Mesenchymal stem cell (in vitro differentiated cells and primary cell): ENCODE data around the gene DNAJA3.

ENCODE experiments used
- DNase-seq: peaks from one replicate; pipeline ENCODE4 v3.0.0-alpha.2; 2013
- H2AFZ ChIP-seq: one replicate; pipeline ENCODE4 v1.6.1; 2013; ENCODE audit warnings: low read depth, mild to moderate bottlenecking, control low read depth, inconsistent platforms, low read length, moderate library complexity
- H2AK5ac ChIP-seq: 2 replicates; pipeline ENCODE4 v1.6.1; 2013; ENCODE audit warnings: low read length, moderate library complexity, mild to moderate bottlenecking, inconsistent platforms; ENCODE audit not compliant: severe bottlenecking
- H2BK120ac ChIP-seq: one replicate; pipeline ENCODE4 v1.6.1; 2013; ENCODE audit warnings: low read depth, mild to moderate bottlenecking, inconsistent platforms, low read length, moderate library complexity
- H2BK12ac ChIP-seq, 2 experiments: one replicate each; pipeline ENCODE4 v1.6.1; 2013; ENCODE audit warnings: inconsistent platforms in 2 of 2, low read length in 2 of 2, mild to moderate bottlenecking in 2 of 2, moderate library complexity in 2 of 2, control low read depth in 1 of 2
- H2BK15ac ChIP-seq: one replicate; pipeline ENCODE4 v1.6.1; 2013; ENCODE audit warnings: mild to moderate bottlenecking, low read depth, inconsistent platforms; ENCODE audit not compliant: poor library complexity, severe bottlenecking
- H2BK5ac ChIP-seq: 2 replicates; pipeline ENCODE4 v1.6.1; 2013; ENCODE audit warnings: low read depth, mild to moderate bottlenecking, low read length, control low read depth, inconsistent platforms; ENCODE audit not compliant: poor library complexity, severe bottlenecking
- H3K14ac ChIP-seq, 2 experiments: one replicate each; pipeline ENCODE4 v1.6.1; 2013; ENCODE audit warnings: inconsistent platforms in 2 of 2, low read length in 2 of 2, control low read depth in 1 of 2, mild to moderate bottlenecking in 1 of 2, moderate library complexity in 1 of 2
- H3K18ac ChIP-seq, 2 experiments: one replicate each; pipeline ENCODE4 v1.6.1; 2013; ENCODE audit warnings: inconsistent platforms in 2 of 2, low read length in 2 of 2, control low read depth in 1 of 2, low read depth in 1 of 2, mild to moderate bottlenecking in 1 of 2
- H3K23ac ChIP-seq, 2 experiments: one replicate each; pipeline ENCODE4 v1.6.1; 2013; ENCODE audit warnings: inconsistent platforms in 2 of 2, low read length in 2 of 2, mild to moderate bottlenecking in 2 of 2, moderate library complexity in 2 of 2, control low read depth in 1 of 2
- H3K27ac ChIP-seq: 2 replicates; pipeline ENCODE4 v1.5.1; 2013; ENCODE audit warnings: mild to moderate bottlenecking, moderate library complexity, low read length, control low read depth, inconsistent platforms; ENCODE audit not compliant: poor library complexity, severe bottlenecking
- H3K27me3 ChIP-seq, 2 experiments: 2 replicates each; pipeline versions ENCODE4 v1.6.1 to v1.7.0; 2013; ENCODE audit warnings: low read length in 2 of 2, mild to moderate bottlenecking in 2 of 2, moderate library complexity in 2 of 2, control low read depth in 1 of 2, inconsistent platforms in 1 of 2; ENCODE audit not compliant: control insufficient read depth in 1 of 2, insufficient read depth in 1 of 2
- H3K36me3 ChIP-seq, 2 experiments: 2 replicates each; pipeline versions ENCODE4 v1.6.1 to v1.7.0; 2013; ENCODE audit warnings: low read length in 2 of 2, control low read depth in 1 of 2, inconsistent platforms in 1 of 2, low read depth in 1 of 2, mild to moderate bottlenecking in 1 of 2; ENCODE audit not compliant: insufficient read depth in 2 of 2, control insufficient read depth in 1 of 2
- H3K4ac ChIP-seq, 2 experiments: one replicate each; pipeline ENCODE4 v1.6.1; 2013; ENCODE audit warnings: inconsistent platforms in 2 of 2, low read length in 2 of 2, mild to moderate bottlenecking in 2 of 2, moderate library complexity in 2 of 2, control low read depth in 1 of 2, low read depth in 1 of 2
- H3K4me1 ChIP-seq: 2 replicates; pipeline ENCODE4 v1.6.1; 2013; ENCODE audit warnings: low read depth, low read length, control low read depth; ENCODE audit not compliant: control insufficient read depth, insufficient read depth
- H3K4me2 ChIP-seq: 2 replicates; pipeline ENCODE4 v1.6.1; 2013; ENCODE audit warnings: low read length, mild to moderate bottlenecking, inconsistent platforms; ENCODE audit not compliant: poor library complexity, severe bottlenecking
- H3K4me3 ChIP-seq, 2 experiments: 2 replicates each; pipeline versions ENCODE4 v1.5.1 to v1.7.0; 2013; ENCODE audit warnings: low read length in 2 of 2, mild to moderate bottlenecking in 2 of 2, control low read depth in 1 of 2, low read depth in 1 of 2; ENCODE audit not compliant: insufficient read depth in 1 of 2
- H3K79me1 ChIP-seq: replicated peaks from 2 replicates; pipeline ENCODE4 v1.6.1; 2013; ENCODE audit warnings: mild to moderate bottlenecking, control low read depth, low read length, inconsistent platforms; ENCODE audit not compliant: poor library complexity, severe bottlenecking
- H3K9ac ChIP-seq: 2 replicates; pipeline ENCODE4 v1.7.0; 2013; ENCODE audit warnings: mild to moderate bottlenecking, low read length, moderate library complexity
- H3K9me3 ChIP-seq: 2 replicates; pipeline ENCODE4 v1.7.0; 2013; ENCODE audit warnings: mild to moderate bottlenecking, low read length; ENCODE audit not compliant: control insufficient read depth
- H4K8ac ChIP-seq: one replicate; pipeline ENCODE4 v1.6.1; 2013; ENCODE audit warnings: inconsistent platforms, mild to moderate bottlenecking, low read length, moderate library complexity
- H4K91ac ChIP-seq: one replicate; pipeline ENCODE4 v1.6.1; 2013; ENCODE audit warnings: mild to moderate bottlenecking, low read length, inconsistent platforms
- WGBS: methylation state at CpG from one replicate; pipeline ENCODE4 v1.1.7; 2013; ENCODE audit warnings: mixed read lengths; 5-methylcytosine and 5-hydroxymethylcytosine counted together

The DNAJA3 gene

GRCh38 chr16:4442371-4442770 lies 16.7 kb downstream of the DNAJA3 start:
- Histone ChIP-seq H3K27ac (no peak overlapping the region), H2BK12ac (no peak overlapping the region), H4K8ac (no peak overlapping the region), H3K4ac (no peak overlapping the region), H2BK120ac (no peak overlapping the region), H3K4me3 (no peak overlapping the region), H2BK5ac (no peak overlapping the region), H3K14ac (no peak overlapping the region), H4K91ac (no peak overlapping the region), H3K27me3 (no peaks in the 10 kb centered on the region), H3K4me1 (no peaks in the 10 kb centered on the region), H3K23ac (no peak overlapping the region), H3K9me3 (no peaks in the 10 kb centered on the region), H3K18ac (no peak overlapping the region), H3K79me1 (peaks cover 17% of the 10 kb centered on the region), H2BK15ac (no peak overlapping the region), H3K36me3 (peaks cover 70 to 90% of the 10 kb centered on the region in 2 experiments), H2AFZ (no peak overlapping the region), H2AK5ac (no peak overlapping the region), H3K9ac (no peak overlapping the region), H3K4me2 (no peak overlapping the region)
- no peak for DNase-seq
- WGBS = 97% methylated on average over 8 of the region's 11 CpGs

- Histone ChIP-seq H4K8ac (no peak overlapping the region), H3K14ac (no peak overlapping the region), H3K79me1 (peaks cover 19% of the 10 kb centered on the region), H3K4me3 (no peak overlapping the region), H2BK15ac (no peak overlapping the region), H3K4me1 (no peaks in the 10 kb centered on the region), H2AFZ (no peak overlapping the region), H3K9me3 (no peaks in the 10 kb centered on the region), H3K4ac (no peak overlapping the region), H3K4me2 (no peak overlapping the region), H4K91ac (no peak overlapping the region), H2BK5ac (no peak overlapping the region), H3K36me3 (peaks cover 75 to 89% of the 10 kb centered on the region in 2 experiments), H2BK120ac (no peak overlapping the region), H3K9ac (no peak overlapping the region), H3K27ac (no peak overlapping the region), H3K27me3 (no peaks in the 10 kb centered on the region), H2BK12ac (no peak overlapping the region), H2AK5ac (no peak overlapping the region), H3K23ac (no peak overlapping the region), H3K18ac (no peak overlapping the region)
- DNase-seq = no peak
- 78% methylated on average over 5 of the region's 5 CpGs for WGBS
Measured at GRCh38 chr16:4443271-4443670, 17.6 kb downstream of the DNAJA3 start.

GRCh38 chr16:4443986-4444385 lies 18.3 kb downstream of the DNAJA3 start:
- Histone ChIP-seq H4K91ac (no peak overlapping the region), H3K9ac (no peak overlapping the region), H2BK15ac (no peak overlapping the region), H3K4ac (no peak overlapping the region), H3K27me3 (no peaks in the 10 kb centered on the region), H3K4me2 (no peak overlapping the region), H3K27ac (no peak overlapping the region), H3K23ac (no peak overlapping the region), H2BK12ac (no peak overlapping the region), H2BK5ac (no peak overlapping the region), H2BK120ac (no peak overlapping the region), H3K79me1 (peaks cover 22% of the 10 kb centered on the region), H3K14ac (no peak overlapping the region), H3K4me3 (no peak overlapping the region), H2AK5ac (no peak overlapping the region), H3K18ac (no peak overlapping the region), H3K4me1 (no peaks in the 10 kb centered on the region), H3K36me3 (peaks cover 79 to 88% of the 10 kb centered on the region in 2 experiments), H2AFZ (no peak overlapping the region), H3K9me3 (no peaks in the 10 kb centered on the region), H4K8ac (no peak overlapping the region)
- WGBS = 98% methylated on average over 3 of the region's 4 CpGs
- DNase-seq = no peak

DNA sequence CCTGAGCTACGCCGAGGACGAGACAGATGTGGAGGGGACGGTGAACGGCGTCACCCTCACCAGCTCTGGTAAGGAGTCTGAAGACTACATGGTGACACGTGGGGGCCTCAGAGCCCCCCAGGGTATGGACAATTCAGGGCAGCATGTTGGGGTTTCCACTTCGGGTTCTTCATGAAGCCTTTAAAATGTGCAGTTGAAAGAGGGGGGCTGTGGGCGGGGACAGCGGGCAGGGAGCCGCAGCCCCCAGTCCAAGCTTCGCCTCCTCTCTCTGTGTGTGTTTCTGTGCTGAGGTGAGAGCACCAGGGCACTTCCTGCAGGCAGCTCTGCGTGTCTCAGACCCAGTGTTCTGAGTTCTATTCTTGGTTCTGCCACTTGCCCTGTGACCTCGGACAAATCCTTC lies 24.8 kb downstream of the DNAJA3 start:
- no peak for DNase-seq
- no peak overlapping the region for H3K18ac ChIP-seq
- H3K14ac ChIP-seq = no peak overlapping the region
- no peak overlapping the region for H4K8ac ChIP-seq
- H3K4ac ChIP-seq = no peak overlapping the region
- H3K9ac ChIP-seq = no peak overlapping the region
- WGBS = 98% methylated on average over 14 of the region's 14 CpGs
- H2AFZ ChIP-seq = no peak overlapping the region
- no peaks in the 10 kb centered on the region for H3K9me3 ChIP-seq
- no peak overlapping the region for H2BK15ac ChIP-seq
- H3K27me3 ChIP-seq = no peaks in the 10 kb centered on the region
- H4K91ac ChIP-seq = no peak overlapping the region
- peaks cover 85 to 86% of the 10 kb centered on the region in 2 experiments for H3K36me3 ChIP-seq
- H2BK12ac ChIP-seq = no peak overlapping the region
- peaks cover 32% of the 10 kb centered on the region for H3K79me1 ChIP-seq
- H3K4me1 ChIP-seq = no peaks in the 10 kb centered on the region
- no peak overlapping the region for H2AK5ac ChIP-seq
- H3K4me3 ChIP-seq = no peak overlapping the region
- no peak overlapping the region for H3K23ac ChIP-seq
- no peak overlapping the region for H2BK5ac ChIP-seq
- H2BK120ac ChIP-seq = no peak overlapping the region
- H3K4me2 ChIP-seq = no peak overlapping the region
- no peak overlapping the region for H3K27ac ChIP-seq
